Measurements from ENCODE around the gene NUPR1.
"Not testable (repeated sequence)": the region's sequence is repeated elsewhere in the genome, so short reads cannot be mapped to it uniquely, and the experiment has no call there.

Gene NUPR1

DNA sequence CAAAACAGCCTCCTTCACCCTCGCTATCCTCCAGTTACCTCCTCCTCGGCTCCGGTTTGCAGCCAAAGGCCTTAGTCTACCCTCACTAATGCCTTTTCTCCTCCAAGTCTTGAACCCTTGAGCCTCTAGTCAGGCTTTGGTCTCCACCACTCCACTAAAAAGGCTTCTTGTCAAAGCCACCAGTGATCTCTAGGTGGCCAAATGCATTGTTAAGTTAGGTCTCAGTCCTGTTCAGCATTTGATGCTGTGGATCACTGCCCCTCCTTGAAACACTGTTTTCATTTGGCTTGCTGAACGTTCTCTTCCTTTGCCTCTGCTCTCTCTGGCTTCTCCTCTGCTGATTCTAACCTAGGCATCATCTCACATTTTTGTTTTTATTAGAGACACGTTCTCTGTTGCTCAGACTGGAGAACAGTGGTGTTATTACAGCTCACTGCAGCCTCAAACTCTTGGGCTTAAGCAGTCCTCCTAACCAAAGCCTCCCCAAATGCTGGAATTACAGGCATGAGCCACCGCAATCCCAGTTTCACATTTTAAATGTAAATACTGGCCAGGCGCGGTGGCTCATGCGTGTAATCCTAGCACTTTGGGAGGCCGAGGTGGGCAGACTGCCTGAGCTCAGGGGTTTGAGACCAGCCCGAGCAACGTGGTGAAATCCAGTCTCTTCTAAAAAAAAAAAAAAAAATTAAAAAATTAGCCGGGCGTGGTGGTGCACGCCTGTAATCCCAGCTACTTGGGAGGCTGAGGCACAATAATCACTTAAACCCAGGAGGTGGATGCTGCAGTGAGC, 16.1 kb upstream of the NUPR1 start:
- DNase-seq (ENCODE audit: extremely low spot score) = no peak
- TF ChIP-seq TARDBP (IDR thresholded peaks at IDR 0.05) (no peak), ARNT (IDR thresholded peaks at IDR 0.05) (no peak), LEF1 (IDR thresholded peaks at IDR 0.05; ENCODE audit: borderline replicate concordance) (no peak), SP1 (IDR thresholded peaks at IDR 0.05) (no peak)
- ChIA-PET CTCF (interaction anchor here (0.6 kb wide), 2 partner anchors 17 to 25 kb away, joined by 3 to 4 read pairs; no protein-coding TSS in a partner anchor), POLR2A (interaction anchor here (1.0 to 1.4 kb wide), 3 partner anchors 12 to 55 kb away, joined by 3 to 5 read pairs (median 5); partner anchors contain the start of gene SULT1A1)

- ChIA-PET POLR2A (interaction anchor here (0.7 to 1.4 kb wide), 4 partner anchors 11 to 56 kb away, joined by 3 to 5 read pairs (median 4); partner anchors contain the start of gene SULT1A1), CTCF (interaction anchor here (0.6 kb wide), 1 partner anchor 26 kb away, joined by 4 read pairs; no protein-coding TSS in a partner anchor)
- TF ChIP-seq SUZ12 (IDR thresholded peaks at IDR 0.05) (no peak), TARDBP (IDR thresholded peaks at IDR 0.05) (peak; percentile 56; the same call in 1 of the 2 replicates), L3MBTL2 (conservative IDR thresholded peaks at IDR 0.05) (peak; percentile 95), BHLHE40 (IDR thresholded peaks at IDR 0.05; ENCODE audit: borderline replicate concordance) (no peak), FOXA1 (IDR thresholded peaks at IDR 0.05) (no peak), CTBP1 (IDR thresholded peaks at IDR 0.05; ENCODE audit: borderline replicate concordance) (0 out of 2 replicates have a peak, but pooled peaks have one; percentile 20), ELF4 (IDR thresholded peaks at IDR 0.05) (peak; percentile 66), ZNF384 (IDR thresholded peaks at IDR 0.05) (peak; percentile 94), HDGF (IDR thresholded peaks at IDR 0.05; ENCODE audit: borderline replicate concordance) (no peak), FOXM1 (IDR thresholded peaks at IDR 0.05; ENCODE audit: borderline replicate concordance) (no peak), SP1 (IDR thresholded peaks at IDR 0.05) (no peak)
- TF ChIP-seq, protein P1, sequence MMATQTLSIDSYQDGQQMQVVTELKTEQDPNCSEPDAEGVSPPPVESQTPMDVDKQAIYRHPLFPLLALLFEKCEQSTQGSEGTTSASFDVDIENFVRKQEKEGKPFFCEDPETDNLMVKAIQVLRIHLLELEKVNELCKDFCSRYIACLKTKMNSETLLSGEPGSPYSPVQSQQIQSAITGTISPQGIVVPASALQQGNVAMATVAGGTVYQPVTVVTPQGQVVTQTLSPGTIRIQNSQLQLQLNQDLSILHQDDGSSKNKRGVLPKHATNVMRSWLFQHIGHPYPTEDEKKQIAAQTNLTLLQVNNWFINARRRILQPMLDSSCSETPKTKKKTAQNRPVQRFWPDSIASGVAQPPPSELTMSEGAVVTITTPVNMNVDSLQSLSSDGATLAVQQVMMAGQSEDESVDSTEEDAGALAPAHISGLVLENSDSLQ (IDR thresholded peaks at IDR 0.05) = peak; percentile 40; the same call in 1 of the 2 replicates
- DNase-seq (ENCODE audit: extremely low spot score) = peak; percentile 97
Observed at GRCh38 chr16:28553776-28554633, 15.2 kb upstream of the NUPR1 start, which contains the start of gene SGF29. TSS of gene SGF29 (plus strand) at chr16:28553920. CDS start at chr16:28581070, 27,150 bp downstream.

DNA sequence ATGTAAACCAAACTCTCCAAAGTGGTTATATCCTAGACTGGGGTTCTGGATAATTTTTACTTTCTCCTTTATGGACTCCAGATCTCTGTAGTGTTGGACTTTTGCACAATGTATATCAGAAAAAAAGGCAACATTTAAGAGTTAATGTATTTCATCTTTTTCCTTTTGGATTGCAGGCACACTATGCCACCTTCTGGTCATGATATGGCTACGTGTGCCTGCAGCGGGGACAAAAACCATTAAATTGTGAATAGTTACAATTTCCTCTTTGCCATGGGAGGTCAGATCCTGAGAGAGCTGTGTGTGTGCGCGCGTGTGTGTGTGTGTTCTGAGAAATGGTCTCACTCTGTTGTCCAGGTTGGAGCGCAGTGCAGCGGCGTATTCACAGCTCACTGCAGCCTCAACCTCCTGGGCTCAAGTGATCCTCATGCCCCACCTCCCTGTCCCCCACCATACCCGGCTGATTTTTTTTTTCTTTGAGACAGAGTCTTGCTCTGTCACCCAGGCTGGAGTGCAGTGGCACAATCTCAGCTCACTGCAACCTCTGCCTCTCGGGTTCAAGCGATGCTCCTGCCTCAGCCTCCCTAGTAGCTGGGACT, 10.6 kb upstream of the NUPR1 start:
- POLR2A ChIA-PET = no interaction called here
- no peak for TF ChIP-seq FOXA1 (IDR thresholded peaks at IDR 0.05)
- no peak for TF ChIP-seq CTBP1 (IDR thresholded peaks at IDR 0.05; ENCODE audit: borderline replicate concordance)
- TF ChIP-seq LEF1 (IDR thresholded peaks at IDR 0.05; ENCODE audit: borderline replicate concordance) = no peak
- no peak for TF ChIP-seq TARDBP (IDR thresholded peaks at IDR 0.05)
- TF ChIP-seq SP1 (IDR thresholded peaks at IDR 0.05) = no peak
- DNase-seq (ENCODE audit: extremely low spot score) = no peak
- CTCF ChIA-PET = interaction anchor here (0.8 kb wide), 1 partner anchor 15 kb away, joined by 3 read pairs; no protein-coding TSS in a partner anchor

- TF ChIP-seq SUZ12 (IDR thresholded peaks at IDR 0.05) (no peak), FOXK2 (IDR thresholded peaks at IDR 0.05) (no peak), BHLHE40 (IDR thresholded peaks at IDR 0.05; ENCODE audit: borderline replicate concordance) (no peak), CTBP1 (IDR thresholded peaks at IDR 0.05; ENCODE audit: borderline replicate concordance) (no peak), FOXA1 (IDR thresholded peaks at IDR 0.05) (no peak), LEF1 (IDR thresholded peaks at IDR 0.05; ENCODE audit: borderline replicate concordance) (no peak)
- ChIA-PET CTCF (no interaction called here), POLR2A (no interaction called here)
- no peak for DNase-seq (ENCODE audit: extremely low spot score)
Observed at GRCh38 chr16:28548306-28548802, 9.6 kb upstream of the NUPR1 start.

DNA sequence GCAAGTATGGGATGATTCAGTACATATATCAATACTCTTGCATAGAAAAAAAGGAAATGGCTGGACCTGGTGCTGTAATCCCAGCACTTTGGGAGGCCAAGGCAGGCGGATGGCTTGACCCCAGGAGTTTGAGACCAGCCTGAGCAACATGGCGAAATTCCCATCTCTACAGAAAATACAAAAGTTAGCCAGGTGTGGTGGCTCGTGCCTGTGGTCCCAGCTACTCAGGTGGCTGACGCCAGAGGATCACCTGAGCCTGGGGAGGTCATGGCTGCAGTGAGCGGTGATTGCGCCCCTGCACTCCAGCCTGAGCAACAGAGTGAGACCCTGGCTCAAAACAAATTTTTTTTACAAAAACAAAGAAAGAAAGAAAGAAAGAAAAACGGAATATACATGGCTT, 7.9 kb upstream of the NUPR1 start:
- DNase-seq (ENCODE audit: extremely low spot score) = no peak
- CTCF ChIA-PET = no interaction called here
- POLR2A ChIA-PET = no interaction called here
- TF ChIP-seq SP1 (IDR thresholded peaks at IDR 0.05) (no peak), TARDBP (IDR thresholded peaks at IDR 0.05) (no peak), ARNT (IDR thresholded peaks at IDR 0.05) (no peak), HDGF (IDR thresholded peaks at IDR 0.05; ENCODE audit: borderline replicate concordance) (no peak), SUZ12 (IDR thresholded peaks at IDR 0.05) (no peak), ELF4 (IDR thresholded peaks at IDR 0.05) (no peak), FOXM1 (IDR thresholded peaks at IDR 0.05; ENCODE audit: borderline replicate concordance) (no peak), FOXK2 (IDR thresholded peaks at IDR 0.05) (no peak), ZNF384 (IDR thresholded peaks at IDR 0.05) (no peak), L3MBTL2 (conservative IDR thresholded peaks at IDR 0.05) (no peak), CTBP1 (IDR thresholded peaks at IDR 0.05; ENCODE audit: borderline replicate concordance) (no peak), NFRKB (IDR thresholded peaks at IDR 0.05) (no peak), FOXA1 (IDR thresholded peaks at IDR 0.05) (no peak), BHLHE40 (IDR thresholded peaks at IDR 0.05; ENCODE audit: borderline replicate concordance) (no peak), LEF1 (IDR thresholded peaks at IDR 0.05; ENCODE audit: borderline replicate concordance) (no peak)
- TF ChIP-seq, protein P1 (IDR thresholded peaks at IDR 0.05) = no peak

DNA sequence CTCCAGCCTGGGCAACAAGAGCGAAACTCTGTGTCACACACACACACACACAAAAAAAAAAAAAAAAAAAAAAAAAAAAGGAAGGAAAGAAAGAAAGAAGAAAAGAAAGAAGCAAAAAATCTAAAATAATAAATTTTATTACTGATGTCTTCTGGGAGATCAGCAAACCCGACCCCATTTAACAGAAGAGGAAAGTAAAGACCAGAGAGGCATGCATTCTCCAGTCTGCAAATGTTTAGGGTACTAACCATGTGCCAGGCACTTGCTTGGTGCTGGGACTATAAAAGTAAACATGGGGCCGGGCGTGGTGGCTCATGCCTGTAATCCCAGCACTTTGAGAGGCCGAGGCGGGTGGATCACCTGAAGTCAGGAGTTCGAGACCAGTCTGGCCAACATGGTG, 7.2 kb upstream of the NUPR1 start:
- DNase-seq (ENCODE audit: extremely low spot score); POLR2A ChIA-PET; CTCF ChIA-PET: not testable (repeated sequence)
